K562 (cell line): ENCODE results near the gene ECSCR. TPM values are rescaled to one million over a fixed set of nuclear protein-coding genes. Genes with fewer than 3 reads are reported as not detected.

Source experiments
- ATAC-seq: fragments of 200-7000 bp; cut with Tn5 transposase; 3 replicates; pipeline ENCODE4 v1.9.1; 2020; ENCODE audit warnings: moderate library complexity
- BruUV-seq: library from RNA; stranded (reverse); fragments of 400-500 nt; replicated peaks from 2 replicates; lab custom pipeline; 2021; lab: Mats Ljungman, UMichigan
- CTCF ChIA-PET: fragments of 300-600 bp; formaldehyde crosslinking; extraction: SDS; loops from one replicate; lab custom pipeline; 2021; ENCODE audit warnings: low intra/inter-chr PET ratio; lab: Yijun Ruan, JAX
- POLR2A ChIA-PET: fragments of 300-600, 350-650 bp; sonication (Branson Sonifier 250); formaldehyde crosslinking; extraction: SDS; loops from one replicate; lab custom pipeline; 2021; ENCODE audit warnings: antibody characterized with exemption, inconsistent platforms; lab: Yijun Ruan, JAX
- DNase-seq, 4 experiments: peaks; one replicate each; pipeline versions ENCODE4 v3.0.0 to v3.0.0-alpha.2; 2011 to 2018; ENCODE audit warnings: low spot score in 3 of 4, mixed read lengths in 3 of 4; ENCODE audit errors: extremely low read depth in 1 of 4
- FAIRE-seq: peaks from 2 replicates; lab custom pipeline; 2011; peaks lifted over from hg19 to GRCh38; lab: Jason Lieb, UNC
- H2AFZ ChIP-seq: 2 replicates; pipeline ENCODE4 v1.6.0; 2011; ENCODE audit warnings: low read depth, low read length, control low read depth, inconsistent platforms
- H3K27ac ChIP-seq: fragments of 200-600 bp; 3 replicates; pipeline ENCODE4 v1.8.0; 2011; ENCODE audit warnings: low read depth, mild to moderate bottlenecking, control low read depth, inconsistent platforms, low read length, moderate library complexity, mixed read lengths; ENCODE audit errors: extremely low read depth
- H3K27me3 ChIP-seq, 2 experiments: fragments of 300-600 bp in 1 of 2; 2 replicates in 1 of 2; 3 replicates in 1 of 2; pipeline versions ENCODE4 v1.6.0 to v1.8.0; 2011; ENCODE audit warnings: inconsistent platforms in 2 of 2, low read length in 2 of 2, mild to moderate bottlenecking in 1 of 2, mixed read lengths in 1 of 2, moderate library complexity in 1 of 2; ENCODE audit not compliant: control insufficient read depth in 2 of 2, insufficient read depth in 2 of 2
- H3K36me3 ChIP-seq: fragments of 300-600 bp; 3 replicates; pipeline ENCODE4 v1.8.0; 2011; ENCODE audit warnings: mild to moderate bottlenecking, low read length, inconsistent platforms; ENCODE audit not compliant: control insufficient read depth, insufficient read depth
- H3K4me1 ChIP-seq, 2 experiments: fragments of 200-600 bp in 1 of 2; replicated peaks in 1 of 2; 2 replicates in 1 of 2; 3 replicates in 1 of 2; pipeline versions ENCODE4 v1.5.1 to v1.8.0; 2011; ENCODE audit warnings: inconsistent platforms in 2 of 2, low read length in 2 of 2, mild to moderate bottlenecking in 1 of 2, mixed read lengths in 1 of 2, moderate library complexity in 1 of 2; ENCODE audit not compliant: control insufficient read depth in 2 of 2, insufficient read depth in 2 of 2
- H3K4me2 ChIP-seq: 2 replicates; pipeline ENCODE4 v1.6.1; 2011; ENCODE audit warnings: low read length, control low read depth, inconsistent platforms, mixed read lengths; ENCODE audit not compliant: insufficient read depth
- H3K4me3 ChIP-seq: fragments of 200-600 bp; sonication (generic), shearing (Covaris generic); 2 replicates; pipeline ENCODE4 v1.5.1; 2016; ENCODE audit warnings: control low read depth, inconsistent platforms
- H3K79me2 ChIP-seq: fragments of 200-600 bp; 3 replicates; pipeline ENCODE4 v1.8.0; 2011; ENCODE audit warnings: low read length, inconsistent platforms; ENCODE audit not compliant: control insufficient read depth, insufficient read depth
- H3K9ac ChIP-seq, 2 experiments: 2 replicates each; pipeline versions ENCODE4 v1.6.0 to v1.6.1; 2011; ENCODE audit warnings: low read depth in 2 of 2, low read length in 2 of 2, control low read depth in 1 of 2, inconsistent platforms in 1 of 2, mild to moderate bottlenecking in 1 of 2, mixed read lengths in 1 of 2; ENCODE audit not compliant: insufficient read depth in 1 of 2
- H3K9me1 ChIP-seq: one replicate; pipeline ENCODE4 v1.6.0; 2011; ENCODE audit warnings: inconsistent platforms, mild to moderate bottlenecking, low read length, moderate library complexity; ENCODE audit not compliant: control insufficient read depth, insufficient read depth
- H3K9me3 ChIP-seq: replicated peaks from 2 replicates; pipeline ENCODE4 v1.5.1; 2011; ENCODE audit warnings: low read depth, low read length, inconsistent platforms; ENCODE audit not compliant: control insufficient read depth, insufficient read depth
- H4K20me1 ChIP-seq: replicated peaks from 2 replicates; pipeline ENCODE4 v1.6.1; 2011; ENCODE audit warnings: low read length, inconsistent platforms, mixed read lengths; ENCODE audit not compliant: control insufficient read depth, insufficient read depth
- CSDE1 ChIP-seq, 2 experiments: fragments of 450-650 bp; IDR thresholded peaks; 2 replicates each; pipeline ENCODE4 v1.6.1; 2016; ENCODE audit warnings: mild to moderate bottlenecking in 1 of 2
- GTF2B ChIP-seq: IDR thresholded peaks from 2 replicates; pipeline ENCODE4 v1.6.1; 2011; ENCODE audit not compliant: insufficient read length; ENCODE audit errors: extremely low read depth
- MEF2A ChIP-seq: IDR thresholded peaks from 2 replicates; pipeline ENCODE4 v1.6.1; 2011; ENCODE audit warnings: low read depth, mild to moderate bottlenecking, low read length, moderate library complexity; ENCODE audit not compliant: control insufficient read depth
- MITF ChIP-seq: IDR thresholded peaks from 2 replicates; pipeline ENCODE4 v1.6.1; 2014; ENCODE audit warnings: antibody characterized with exemption
- MXD1 ChIP-seq: fragments of 250-450 bp; sonication (Bioruptor Pico); IDR thresholded peaks from 2 replicates; pipeline ENCODE4 v1.8.0; 2021; ENCODE audit warnings: borderline replicate concordance, mild to moderate bottlenecking, moderate library complexity; ENCODE audit not compliant: poor library complexity, severe bottlenecking
- PCBP2 ChIP-seq: fragments of 200-400 bp; formaldehyde crosslinking; IDR thresholded peaks from 2 replicates; pipeline ENCODE4 v1.6.1; 2018; ENCODE audit warnings: low read length, low read depth, mild to moderate bottlenecking, moderate library complexity; ENCODE audit not compliant: poor library complexity, severe bottlenecking
- POLR2A ChIP-seq: fragments of 450-650 bp; conservative IDR thresholded peaks from 2 replicates; pipeline ENCODE4 v1.6.1; 2016
- SNRNP70 ChIP-seq: fragments of 200-400 bp; formaldehyde crosslinking; optimal IDR thresholded peaks from 2 replicates; pipeline ENCODE3; 2017; ENCODE audit warnings: low read depth, low read length
- SREBF1 ChIP-seq: fragments of 150-350 bp; IDR thresholded peaks from 2 replicates; pipeline ENCODE4 v1.6.1; 2014; ENCODE audit warnings: antibody characterized with exemption, low read depth, low read length, borderline replicate concordance
- XRCC4 ChIP-seq: IDR thresholded peaks from one replicate; pipeline ENCODE4 v1.6.1; 2011; ENCODE audit not compliant: insufficient read depth, insufficient read length; ENCODE audit errors: extremely low read depth
- ZBTB2 ChIP-seq: fragments of 450-650 bp; IDR thresholded peaks from 2 replicates; pipeline ENCODE4 v1.6.1; 2016; ENCODE audit warnings: antibody characterized with exemption
- ZNF445 ChIP-seq: fragments of 250-450 bp; sonication (Bioruptor Pico); IDR thresholded peaks from 2 replicates; pipeline ENCODE4 v1.4.0; 2020; ENCODE audit warnings: low read depth, mild to moderate bottlenecking, moderate library complexity
- WGBS: fragments of 100-300 bp; shearing (Covaris generic); methylation state at CpG from one replicate; pipeline ENCODE4 v1.1.6; 2016; ENCODE audit warnings: low coverage, mixed read lengths; ENCODE audit not compliant: insufficient coverage; ENCODE audit errors: missing lambda C conversion rate; 5-methylcytosine and 5-hydroxymethylcytosine counted together
- in situ Hi-C: fragments of 300-500 bp; cut with MboI; formaldehyde crosslinking; loops from 4 replicates; pipeline ENCODE4 v1.15.0; 2018; ENCODE audit warnings: inconsistent platforms, mixed read lengths
- intact Hi-C: fragments of 100-400 bp; cut with micrococcal nuclease; formaldehyde crosslinking; loops from 2 replicates; pipeline ENCODE4 v1.14.2; 2022
- polyA plus RNA-seq, 8 experiments: library from polyadenylated mRNA; depleted of rRNA in 4 of 8; stranded (reverse) in 5 of 8; unstranded in 3 of 8; fragments of >200 nt; fragmentation: Nextera tagmentation in 2 of 8; fragmentation: Illumina TruSeq in 1 of 8; extraction: Ambion mirVana in 2 of 8; extraction: Trizol in 1 of 8; gene quantifications; 2 replicates each; pipeline versions ENCODE4 v1.2.1 to v1.2.3, GENCODE V29; 2011 to 2014; ENCODE audit warnings: inconsistent platforms in 1 of 8, missing spikeins in 1 of 8
- total RNA-seq, 7 experiments: library from RNA; depleted of rRNA in 6 of 7; stranded (reverse); fragments of >200 nt in 6 of 7; fragmentation: Illumina TruSeq in 2 of 7; extraction: Trizol in 2 of 7; gene quantifications; 2 replicates each; pipeline versions ENCODE4 v1.2.1 to v1.2.3, GENCODE V29; 2011 to 2021; ENCODE audit warnings: low replicate concordance in 1 of 7

ECSCR gene
- total and polyA plus RNA-seq, 9 of the 15 experiments (the other 6 are each of a cell fraction or from before 2014, with no cell fraction given): 0.10 to 0.25 (median 0.13) TPM; not detected in 6

- intact Hi-C loops (no loop called here), in situ Hi-C loops (no loop called here)
- WGBS: 31% methylated on average over 7 of the region's 7 CpGs
- ATAC-seq (no peak; the same call in 2 of the 3 replicates), FAIRE-seq (no peak), DNase-seq (no peak)
- no peaks in the 10 kb centered on the region for H3K36me3 ChIP-seq
- no peak overlapping the region for H3K9ac ChIP-seq
- no peak for TF ChIP-seq MEF2A
- no peak for TF ChIP-seq POLR2A
- no peak for TF ChIP-seq ZNF445 (CRISPR knock-in tag)
- TF ChIP-seq XRCC4: no peak
- no peak for TF ChIP-seq SNRNP70
- no peak for TF ChIP-seq SREBF1
- TF ChIP-seq CSDE1 (IDR thresholded peaks at IDR 0.05): no peak
- TF ChIP-seq ZBTB2: no peak
- TF ChIP-seq MXD1 (CRISPR knock-in tag): no peak
- no peak for TF ChIP-seq MITF
- no peak for TF ChIP-seq GTF2B
- no peak for TF ChIP-seq PCBP2
- CTCF ChIA-PET: no interaction called here
- no peaks in the 10 kb centered on the region for H3K79me2 ChIP-seq
- peak overlapping the region; percentile 34; the same call in 1 of the 2 replicates for H2AFZ ChIP-seq
- no peaks in the 10 kb centered on the region for H4K20me1 ChIP-seq
- no peaks in the 10 kb centered on the region for H3K9me1 ChIP-seq
- H3K4me3 ChIP-seq: no peak overlapping the region
- BruUV-seq: no TSS peak
- no peaks in the 10 kb centered on the region for H3K27me3 ChIP-seq
- peaks cover 0 to 11% of the 10 kb centered on the region in 2 experiments; a peak in 3 of 5 replicates for H3K4me1 ChIP-seq
- POLR2A ChIA-PET: interaction anchor here (0.5 to 1.4 kb wide), 7 partner anchors 9 to 170 kb away, joined by 3 to 6 read pairs (median 3); partner anchors contain the start of gene STING1
- H3K27ac ChIP-seq: no peak overlapping the region
- H3K4me2 ChIP-seq: no peak overlapping the region
- no peaks in the 10 kb centered on the region for H3K9me3 ChIP-seq
Observed at GRCh38 chr5:139445325-139446170, 17.0 kb downstream of the ECSCR start.
